WTC11 (cell line): ENCODE data around the gene VTI1A.

Experiments used
- ATF3 ChIP-seq: sonication (generic); formaldehyde crosslinking; conservative IDR thresholded peaks from 2 replicates; pipeline ENCODE4 v1.8.1; 2022; ENCODE audit warnings: mild to moderate bottlenecking, missing genetic modification reagents
- CREB1 ChIP-seq: sonication (generic); formaldehyde crosslinking; IDR thresholded peaks from 2 replicates; pipeline ENCODE4 v1.8.0; 2023; ENCODE audit warnings: mild to moderate bottlenecking, missing genetic modification reagents
- CTCF ChIP-seq: fragments of 200-600 bp; IDR thresholded peaks from 2 replicates; pipeline ENCODE4 v1.8.0; 2022; ENCODE audit warnings: antibody characterized with exemption
- FOXK1 ChIP-seq: sonication (generic); formaldehyde crosslinking; IDR thresholded peaks from 2 replicates; pipeline ENCODE4 v1.8.0; 2022; ENCODE audit warnings: mild to moderate bottlenecking, moderate library complexity, missing genetic modification reagents
- FOXP1 ChIP-seq: sonication (generic); formaldehyde crosslinking; IDR thresholded peaks from 2 replicates; pipeline ENCODE4 v1.8.0; 2022; ENCODE audit warnings: missing genetic modification reagents, mild to moderate bottlenecking, moderate library complexity, borderline replicate concordance
- HMGA2 ChIP-seq: fragments of 250-450 bp; sonication (Bioruptor Pico); IDR thresholded peaks from 2 replicates; pipeline ENCODE4 v1.4.0; 2021; ENCODE audit warnings: mild to moderate bottlenecking, moderate library complexity
- NFE2L1 ChIP-seq: sonication (generic); formaldehyde crosslinking; IDR thresholded peaks from 2 replicates; pipeline ENCODE4 v1.8.1; 2023; ENCODE audit warnings: missing genetic modification reagents
- NFYB ChIP-seq: sonication (generic); formaldehyde crosslinking; conservative IDR thresholded peaks from 2 replicates; pipeline ENCODE4 v1.8.0; 2022; ENCODE audit warnings: low read depth, missing genetic modification reagents
- SMAD3 ChIP-seq: sonication (generic); formaldehyde crosslinking; IDR thresholded peaks from 2 replicates; pipeline ENCODE4 v1.8.0; 2022; ENCODE audit warnings: missing genetic modification reagents, mild to moderate bottlenecking, borderline replicate concordance
- SP1 ChIP-seq: sonication (generic); formaldehyde crosslinking; conservative IDR thresholded peaks from 2 replicates; pipeline ENCODE4 v1.8.1; 2022; ENCODE audit warnings: missing genetic modification reagents
- ZBTB21 ChIP-seq: sonication (generic); formaldehyde crosslinking; IDR thresholded peaks from 2 replicates; pipeline ENCODE4 v1.8.1; 2023; ENCODE audit warnings: mild to moderate bottlenecking, missing genetic modification reagents, borderline replicate concordance
- ZNF671 ChIP-seq: fragments of 250-450 bp; sonication (Bioruptor Pico); IDR thresholded peaks from 2 replicates; pipeline ENCODE4 v1.8.0; 2021; ENCODE audit warnings: mild to moderate bottlenecking

- TF ChIP-seq NFE2L1 (CRISPR knock-in tag) (no peak), FOXP1 (CRISPR knock-in tag) (no peak), CTCF (no peak), CREB1 (no peak), ZBTB21 (CRISPR knock-in tag) (no peak), SMAD3 (CRISPR knock-in tag) (no peak), NFYB (CRISPR knock-in tag) (no peak), HMGA2 (CRISPR knock-in tag) (no peak), ZNF671 (no peak), ATF3 (no peak), SP1 (CRISPR knock-in tag) (no peak), FOXK1 (no peak)
Measured at GRCh38 chr10:112805254-112805590, 358.2 kb downstream of the VTI1A start.
